NCI-H146 treated with DMSO at 0.1 percent for 48 hours (cell line): ENCODE data around the gene ARHGAP26.

Experiments
- DNase-seq: peaks from one replicate; lab custom pipeline; 2025; ENCODE audit not compliant: unreplicated experiment; lab: John Stamatoyannopoulos, UW

ARHGAP26 gene

DNA sequence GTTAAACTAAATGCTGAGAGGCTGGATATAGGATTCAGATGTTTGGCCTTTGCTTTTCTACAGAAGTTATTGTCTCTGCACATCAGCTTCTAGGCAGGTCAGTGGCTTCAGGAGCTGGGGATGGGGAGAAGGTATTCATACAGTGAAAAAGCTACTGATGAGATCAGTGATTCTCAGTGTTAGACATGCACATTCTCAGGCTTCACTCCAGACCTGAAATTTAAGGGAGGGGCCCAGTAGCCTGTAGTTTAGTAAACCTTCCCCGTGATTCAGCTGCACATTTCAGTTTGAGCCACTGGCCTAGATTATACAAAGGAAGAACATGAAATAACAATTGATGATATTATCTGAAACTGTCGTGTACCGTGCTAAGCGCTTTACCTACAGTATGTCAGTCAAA lies 127.2 kb downstream of the ARHGAP26 start:
- no peak for DNase-seq

DNA sequence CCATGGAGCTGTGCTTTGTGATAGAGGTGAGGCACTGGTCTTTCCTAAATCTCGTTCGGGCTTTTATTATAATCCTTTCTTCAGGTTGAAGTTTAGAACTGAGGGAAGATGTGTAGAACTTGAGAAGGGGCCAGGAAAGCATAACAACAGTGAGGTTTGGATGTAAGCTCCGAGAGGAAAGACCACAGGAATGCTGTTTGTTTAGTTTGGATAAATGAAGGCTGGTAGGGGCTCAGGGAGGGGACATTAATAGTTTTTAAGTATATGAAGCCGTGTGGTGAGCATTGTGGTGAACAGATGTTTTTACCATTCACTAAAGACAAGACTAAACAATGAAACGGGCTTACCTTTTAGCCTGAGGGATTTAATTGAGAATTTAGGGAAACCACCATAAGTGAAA lies 130.8 kb downstream of the ARHGAP26 start:
- DNase-seq: no peak

DNA sequence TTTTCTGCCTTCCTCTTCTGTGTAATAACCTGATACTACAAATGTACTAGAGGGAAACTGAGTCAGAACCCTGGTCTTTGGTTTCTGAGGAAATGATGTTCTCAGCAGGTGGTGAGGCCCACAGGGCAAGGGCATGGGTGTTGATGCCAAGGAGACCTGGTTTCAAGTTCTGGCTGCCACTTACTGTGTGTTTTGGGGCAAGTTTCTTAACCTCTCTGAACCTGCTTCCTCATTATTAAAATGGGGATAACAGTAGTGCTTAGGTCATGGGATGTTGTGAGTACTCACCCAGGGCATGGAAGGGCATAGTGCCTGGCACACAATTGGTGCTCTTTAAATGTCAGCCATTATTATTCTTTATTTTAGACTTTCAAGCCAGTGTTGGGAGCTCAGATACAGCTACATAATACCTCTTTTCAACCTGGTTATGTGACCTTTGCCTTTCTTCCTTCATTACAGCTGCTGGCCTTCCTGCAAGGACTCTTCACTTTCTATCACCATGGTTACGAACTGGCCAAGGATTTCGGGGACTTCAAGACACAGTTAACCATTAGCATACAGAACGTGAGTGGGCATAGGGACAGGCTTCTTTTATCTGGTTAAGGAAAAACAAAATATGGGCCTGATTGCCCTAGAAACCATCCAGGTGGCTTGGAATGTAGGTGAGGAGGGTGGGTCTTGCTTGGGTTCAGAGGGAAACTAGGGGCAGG lies 131.5 kb downstream of the ARHGAP26 start:
- DNase-seq: no peak

DNA sequence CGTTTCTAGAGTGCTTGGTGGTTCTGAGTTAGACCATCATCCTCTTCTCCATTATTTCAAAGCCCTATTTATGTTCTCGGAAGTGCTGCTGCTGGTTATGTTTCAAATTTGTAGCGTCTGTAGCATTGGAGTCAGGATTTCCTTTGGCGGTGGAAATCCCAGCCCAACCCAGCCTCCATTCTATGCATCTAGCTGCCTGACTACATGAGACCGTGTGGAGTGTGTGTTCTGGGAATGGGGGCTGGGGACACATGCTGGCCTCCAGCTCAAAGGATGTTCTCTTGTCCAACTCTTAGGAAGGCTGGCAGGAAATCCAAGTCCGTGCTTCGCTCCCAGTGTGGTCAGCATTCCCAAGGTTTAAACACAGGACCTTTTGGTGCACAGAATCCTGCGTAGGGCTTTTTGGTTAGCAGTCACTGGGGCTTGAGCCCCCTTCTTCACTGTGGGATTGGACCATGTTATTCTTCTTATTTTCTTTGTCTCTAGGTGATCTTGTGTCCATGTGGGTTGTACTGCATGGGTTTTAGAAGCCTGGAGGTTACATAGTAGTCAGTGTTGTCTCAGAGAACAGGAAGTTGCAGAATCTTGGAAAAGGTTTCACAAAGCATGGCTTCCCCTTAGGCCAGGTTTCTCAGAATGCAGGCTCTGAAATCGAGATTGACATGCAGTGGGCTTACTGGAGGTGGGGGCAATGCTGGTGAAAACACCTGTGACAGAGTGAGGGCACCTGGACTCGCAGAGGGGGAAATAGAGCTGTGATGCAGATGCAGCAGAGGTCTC lies 132.2 kb downstream of the ARHGAP26 start:
- no peak for DNase-seq

DNA sequence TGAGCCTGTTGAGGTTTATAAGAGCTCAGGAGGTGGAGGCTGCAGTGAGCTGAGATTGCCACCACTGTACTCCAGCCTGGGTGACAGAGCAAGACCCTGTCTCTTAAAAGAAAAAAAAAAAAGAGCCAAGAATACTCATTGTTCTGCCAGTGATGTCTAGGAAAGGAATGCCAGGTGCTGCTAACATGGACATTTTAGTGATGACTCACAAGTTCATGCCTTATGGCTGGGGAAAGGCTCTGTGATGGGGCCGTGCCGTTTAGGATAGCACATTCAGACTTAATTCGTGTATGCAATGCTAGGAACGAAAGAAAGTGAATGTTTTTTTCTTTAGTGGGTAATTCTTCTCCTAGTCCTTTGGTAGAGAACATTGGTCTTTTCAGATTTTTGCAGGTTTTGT lies 134.2 kb downstream of the ARHGAP26 start:
- DNase-seq: no peak

DNA sequence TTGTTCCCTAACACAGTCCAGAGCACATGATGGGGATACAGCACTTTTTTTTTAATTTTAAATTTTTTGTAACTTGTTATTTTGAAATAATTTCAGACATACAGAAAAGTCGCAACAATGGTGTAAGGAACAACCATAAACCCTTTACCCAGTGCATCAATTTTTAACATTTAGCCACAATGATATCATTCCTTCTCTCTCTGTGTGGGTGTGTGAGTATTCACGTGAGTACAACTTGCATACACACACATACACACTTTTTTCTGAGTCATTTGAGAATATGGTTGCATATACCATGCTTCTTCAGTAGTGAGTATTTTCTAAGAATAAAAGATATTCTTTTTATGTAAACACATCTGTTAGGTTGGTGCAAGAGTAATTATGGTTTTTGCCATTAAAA lies 135.2 kb downstream of the ARHGAP26 start:
- DNase-seq: no peak

DNA sequence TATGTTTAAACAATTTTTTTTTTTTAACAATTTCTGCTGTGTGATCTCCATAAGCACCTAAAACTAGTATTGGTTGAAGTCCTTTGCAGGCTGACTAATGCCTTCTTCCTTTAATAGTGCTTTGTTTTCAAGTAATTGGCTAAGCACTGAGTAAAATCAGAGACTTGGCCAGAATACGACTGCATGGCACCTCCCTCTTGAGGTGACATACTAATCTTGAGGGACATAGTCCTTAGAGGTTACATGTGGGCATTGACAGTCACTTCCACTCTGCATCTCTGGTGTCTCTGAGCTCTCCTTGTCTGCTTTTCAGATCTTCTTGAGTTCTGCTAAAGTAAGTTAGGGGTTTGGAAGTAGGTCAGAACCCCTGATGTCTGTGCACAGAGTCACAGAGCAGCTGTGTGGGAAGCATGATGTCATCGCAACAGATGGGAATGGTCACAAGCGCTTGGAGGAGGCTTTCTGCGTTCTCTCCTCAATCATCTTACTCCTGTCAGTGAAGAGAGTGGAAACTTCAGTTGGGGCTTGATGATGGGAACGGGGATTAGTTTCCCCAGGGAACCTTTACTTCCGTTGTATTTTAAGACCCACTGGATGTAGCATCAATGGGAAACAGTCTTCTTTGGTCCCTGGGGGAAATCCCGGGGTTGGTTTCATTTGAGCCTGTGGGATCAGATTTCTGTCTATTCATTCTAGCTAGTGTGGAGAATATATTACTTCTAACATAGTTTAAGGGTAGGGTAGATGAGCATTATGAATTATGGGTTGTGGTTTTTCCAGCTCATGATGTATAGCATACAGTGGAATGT lies 136.9 kb downstream of the ARHGAP26 start:
- no peak for DNase-seq

DNA sequence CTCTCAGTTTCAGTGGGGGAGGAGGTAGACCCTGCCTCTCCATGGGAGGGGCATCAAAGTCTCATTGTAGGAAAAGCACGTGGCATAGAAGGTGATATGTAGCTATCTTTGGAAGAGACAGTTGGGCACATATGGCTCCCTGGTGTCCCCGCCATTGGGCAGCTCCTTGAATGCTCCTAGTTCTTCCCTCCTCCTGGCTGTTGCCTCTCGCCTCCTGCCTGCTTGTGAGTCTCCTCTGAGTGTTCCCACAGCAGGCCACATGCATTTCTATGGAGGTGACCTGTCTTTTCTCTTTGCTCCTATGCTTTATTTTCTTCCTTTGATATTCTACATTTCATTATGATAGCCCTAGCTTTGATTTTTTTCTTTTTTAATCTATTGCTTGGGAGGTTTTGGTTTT lies 138.5 kb downstream of the ARHGAP26 start:
- DNase-seq: no peak

DNA sequence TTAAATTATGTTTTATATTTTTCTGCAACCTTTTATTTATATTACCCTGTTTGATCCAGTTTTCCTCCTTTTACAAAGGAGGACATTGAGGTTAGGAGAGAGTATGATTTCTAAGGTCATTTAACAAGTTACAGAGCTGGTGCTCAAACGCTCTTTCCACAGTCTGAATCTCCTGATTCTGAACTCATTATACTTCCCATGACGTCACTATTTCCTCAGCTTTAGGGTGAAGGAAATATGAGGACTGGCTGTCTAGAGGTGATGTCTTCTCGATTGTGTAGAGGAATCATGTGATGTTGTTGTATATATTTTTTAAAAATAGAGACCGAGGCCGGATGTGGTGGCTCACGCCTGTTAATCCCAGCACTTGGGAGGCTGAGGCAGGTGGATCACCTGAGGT lies 140.0 kb downstream of the ARHGAP26 start:
- no peak for DNase-seq

DNA sequence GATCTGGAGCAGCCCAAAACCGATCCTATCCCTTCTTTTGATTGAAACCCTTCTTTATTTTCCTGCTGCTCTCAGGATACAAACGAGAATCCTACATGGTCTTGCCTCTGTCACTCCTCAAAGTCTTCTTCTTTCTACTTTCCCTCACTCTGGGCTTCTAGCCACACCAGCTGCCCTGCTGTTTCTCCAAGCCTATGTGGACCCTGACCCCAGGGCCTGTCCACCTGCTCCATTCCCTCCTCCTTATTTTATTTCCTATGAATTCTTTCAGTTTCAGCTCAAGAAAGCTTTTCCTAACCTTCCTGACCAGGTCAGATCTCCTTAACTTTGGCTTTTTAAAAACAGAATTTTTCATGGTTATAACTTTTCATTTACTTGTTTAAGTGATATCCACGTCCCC lies 141.0 kb downstream of the ARHGAP26 start:
- DNase-seq: no peak

DNA sequence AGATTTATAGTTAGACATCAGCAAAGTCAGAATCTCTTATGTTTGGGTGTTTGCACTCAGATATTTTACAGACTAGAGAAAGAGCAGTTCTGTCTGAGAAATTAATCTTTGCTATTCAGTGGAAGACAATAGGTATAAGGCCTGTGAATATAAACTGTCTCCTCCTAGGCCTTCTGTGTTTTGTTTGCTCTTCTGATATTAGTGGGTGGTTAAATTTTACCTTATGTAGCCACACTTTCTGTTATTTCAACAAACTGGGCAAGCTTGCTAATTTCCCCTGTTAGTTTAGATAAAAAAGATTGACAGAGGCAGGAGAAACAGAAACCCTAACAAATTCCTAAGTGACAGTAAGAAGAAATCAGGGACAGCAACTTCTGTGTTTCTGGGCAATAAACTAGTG lies 141.6 kb downstream of the ARHGAP26 start:
- no peak for DNase-seq

DNA sequence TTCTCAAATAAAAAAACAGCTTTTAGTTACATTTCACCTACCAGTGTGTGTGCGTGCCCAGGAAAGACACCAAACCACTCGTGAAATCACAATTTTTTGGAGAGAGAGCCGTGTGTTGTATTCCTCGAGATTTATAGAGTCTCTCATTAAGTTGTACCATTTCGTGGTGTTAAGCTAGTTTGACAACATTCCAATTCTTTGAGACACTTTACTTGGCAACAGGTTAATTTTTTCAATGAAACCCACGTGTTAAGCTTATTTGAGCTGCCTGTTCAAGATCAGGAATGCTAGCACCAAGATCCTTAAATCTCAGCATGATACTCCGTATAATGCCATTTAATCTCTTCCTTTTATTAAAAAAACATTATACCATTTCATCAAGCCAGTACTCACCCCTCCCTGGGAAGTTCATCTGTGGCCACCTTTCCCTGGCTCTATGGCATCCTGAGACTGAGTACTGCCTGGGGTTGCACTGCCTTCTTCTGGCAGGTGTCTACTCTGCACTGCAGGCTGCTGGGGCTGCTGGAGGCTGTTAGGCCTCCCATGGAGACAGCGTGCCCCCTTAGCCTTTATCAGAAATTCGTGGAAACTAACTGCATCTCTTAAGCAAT lies 143.7 kb downstream of the ARHGAP26 start:
- no peak for DNase-seq

DNA sequence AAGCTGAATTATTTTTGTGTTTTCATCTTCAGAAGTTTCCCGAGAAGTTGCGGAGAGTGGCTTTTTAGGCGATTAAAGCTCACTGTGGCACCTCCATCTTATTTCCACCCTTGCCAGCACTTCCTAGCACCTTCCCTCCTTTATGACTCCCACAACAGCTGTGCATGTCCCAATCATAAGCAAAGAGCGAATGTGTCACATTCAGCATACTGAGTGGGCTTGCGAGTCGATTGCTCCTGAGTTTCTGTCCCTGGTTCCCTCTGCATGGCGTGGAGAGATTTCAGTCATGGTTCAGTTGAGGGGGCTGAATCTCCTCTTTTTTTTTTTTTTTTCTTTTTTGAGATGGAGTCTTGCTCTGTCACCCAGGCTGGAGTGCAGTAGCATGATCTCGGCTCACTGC lies 144.9 kb downstream of the ARHGAP26 start:
- DNase-seq: no peak

DNA sequence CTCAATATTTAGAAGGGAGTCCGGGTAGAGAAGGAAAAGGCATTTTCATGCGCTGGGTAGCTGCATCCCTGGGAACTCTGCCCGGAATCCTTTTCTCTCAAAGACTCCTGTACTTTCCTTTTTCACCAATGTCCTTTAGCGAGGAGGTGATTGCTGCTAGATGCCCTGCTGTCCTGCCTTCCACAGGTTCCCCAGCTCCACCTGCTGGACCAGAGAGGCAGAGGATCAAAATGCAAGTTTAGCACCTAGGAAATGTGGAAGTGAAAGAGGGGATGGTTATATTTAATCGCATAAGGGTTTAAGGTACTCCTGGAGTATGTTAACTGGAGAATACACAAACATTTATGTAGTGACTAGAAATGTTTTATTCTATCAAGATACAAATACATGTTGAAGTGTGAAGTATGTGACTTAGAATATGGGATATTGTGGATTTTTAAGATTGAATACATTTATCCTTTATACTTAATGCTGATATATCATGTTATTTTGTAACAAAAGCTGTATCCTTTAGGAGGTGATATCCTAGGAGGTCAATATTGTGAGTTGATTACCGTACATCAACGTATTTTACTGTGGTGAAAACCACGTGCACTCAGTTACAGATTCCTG lies 145.7 kb downstream of the ARHGAP26 start:
- DNase-seq: peak; percentile 12

DNA sequence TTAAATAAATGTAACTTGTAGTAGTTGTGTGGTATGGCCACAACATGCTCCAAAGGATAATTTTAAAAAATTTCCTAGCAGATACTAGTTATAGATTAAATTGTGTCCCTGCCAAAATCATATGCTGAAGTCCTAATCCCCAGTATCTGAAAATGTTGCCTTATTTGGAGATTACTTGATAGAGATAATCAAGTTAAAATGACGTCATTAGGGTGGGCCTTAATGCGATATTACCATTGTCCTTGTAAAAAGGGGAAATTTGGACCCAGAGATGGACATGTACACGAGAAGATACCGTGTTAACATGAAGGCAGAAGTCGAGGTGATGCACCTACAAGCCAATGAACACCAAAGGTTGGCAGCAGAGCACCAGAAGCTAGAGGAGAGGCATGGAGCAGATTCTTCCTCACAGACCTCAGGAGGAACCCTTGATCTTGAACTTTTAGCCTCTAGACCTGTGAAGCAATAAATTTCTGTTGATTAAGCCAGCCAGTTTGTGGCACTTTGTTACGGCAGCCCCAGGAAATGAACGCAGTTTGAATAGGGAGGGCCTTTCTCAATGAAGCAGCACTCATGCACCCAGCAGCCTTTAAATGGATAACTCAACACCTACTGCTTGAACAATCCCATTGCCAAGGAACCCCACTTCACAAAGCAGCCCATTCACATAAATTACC lies 148.9 kb downstream of the ARHGAP26 start:
- DNase-seq: no peak

DNA sequence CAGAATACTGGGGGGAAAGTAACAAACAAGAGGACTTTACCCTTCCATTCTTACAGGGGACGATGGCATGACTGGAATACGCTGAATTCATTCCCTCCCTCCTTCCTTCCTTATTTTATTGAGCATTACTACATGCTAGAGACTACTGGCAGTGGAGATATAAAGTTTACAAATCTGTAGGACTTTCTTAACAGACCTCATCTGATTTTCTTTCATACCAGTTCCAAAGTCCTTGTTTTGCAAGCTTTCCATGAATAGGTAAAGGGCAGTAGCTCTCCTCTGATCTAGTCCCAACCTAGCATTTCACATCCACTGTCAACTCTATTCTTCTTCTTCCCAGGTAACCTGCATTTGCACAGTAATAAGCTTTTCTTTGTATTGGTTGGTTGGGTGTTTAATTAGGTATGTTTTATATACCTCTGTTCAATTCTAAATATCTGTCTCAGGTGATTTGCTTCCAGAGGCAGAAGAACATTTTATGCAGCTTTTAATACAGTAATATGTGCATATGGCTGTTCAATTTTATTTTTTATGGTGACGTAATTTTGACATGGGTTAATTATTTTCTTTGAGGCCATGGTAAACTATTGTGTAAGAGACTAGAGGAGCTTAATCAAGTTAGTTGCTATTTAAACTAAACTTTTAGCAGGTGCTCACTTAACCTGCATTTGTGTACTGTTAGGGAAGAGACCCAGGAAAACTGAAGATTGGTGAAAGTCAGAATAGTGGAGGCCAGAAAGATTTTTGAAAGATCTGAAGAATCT lies 150.9 kb downstream of the ARHGAP26 start:
- no peak for DNase-seq

DNA sequence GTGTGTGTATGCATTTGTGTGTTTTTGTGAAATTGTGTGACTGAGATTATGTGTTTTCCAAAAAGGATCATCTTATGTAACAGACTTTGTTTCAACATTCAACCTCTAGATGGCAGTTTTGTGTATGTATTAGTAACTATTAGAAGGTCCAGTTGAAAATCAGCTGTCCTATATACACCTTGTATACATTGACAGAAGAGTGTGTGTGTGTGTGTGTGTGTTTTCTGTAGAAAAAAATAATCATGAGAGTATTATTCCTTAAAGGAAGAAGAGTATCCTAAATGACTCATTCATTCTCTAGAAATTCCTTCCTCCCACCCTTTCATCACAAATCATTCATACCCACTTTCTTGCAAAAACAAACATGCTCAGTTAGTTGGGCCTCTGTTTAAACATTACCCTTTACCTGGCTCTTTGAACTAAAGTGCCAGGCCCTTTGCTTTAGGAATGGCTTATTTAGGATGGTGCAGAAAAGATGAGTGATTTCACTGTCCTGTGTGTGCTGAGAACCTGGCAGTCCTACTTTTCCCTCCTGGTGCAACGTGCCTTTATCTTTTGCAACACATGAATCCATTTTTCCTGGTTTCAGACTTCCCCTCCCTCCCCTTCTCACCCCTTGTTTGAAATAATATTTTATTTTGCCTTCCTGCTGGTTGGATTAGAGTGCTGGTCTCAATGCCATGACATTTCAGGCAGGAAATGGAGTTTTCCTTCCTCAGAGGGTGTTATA lies 152.2 kb downstream of the ARHGAP26 start:
- DNase-seq: peak; percentile 2

DNA sequence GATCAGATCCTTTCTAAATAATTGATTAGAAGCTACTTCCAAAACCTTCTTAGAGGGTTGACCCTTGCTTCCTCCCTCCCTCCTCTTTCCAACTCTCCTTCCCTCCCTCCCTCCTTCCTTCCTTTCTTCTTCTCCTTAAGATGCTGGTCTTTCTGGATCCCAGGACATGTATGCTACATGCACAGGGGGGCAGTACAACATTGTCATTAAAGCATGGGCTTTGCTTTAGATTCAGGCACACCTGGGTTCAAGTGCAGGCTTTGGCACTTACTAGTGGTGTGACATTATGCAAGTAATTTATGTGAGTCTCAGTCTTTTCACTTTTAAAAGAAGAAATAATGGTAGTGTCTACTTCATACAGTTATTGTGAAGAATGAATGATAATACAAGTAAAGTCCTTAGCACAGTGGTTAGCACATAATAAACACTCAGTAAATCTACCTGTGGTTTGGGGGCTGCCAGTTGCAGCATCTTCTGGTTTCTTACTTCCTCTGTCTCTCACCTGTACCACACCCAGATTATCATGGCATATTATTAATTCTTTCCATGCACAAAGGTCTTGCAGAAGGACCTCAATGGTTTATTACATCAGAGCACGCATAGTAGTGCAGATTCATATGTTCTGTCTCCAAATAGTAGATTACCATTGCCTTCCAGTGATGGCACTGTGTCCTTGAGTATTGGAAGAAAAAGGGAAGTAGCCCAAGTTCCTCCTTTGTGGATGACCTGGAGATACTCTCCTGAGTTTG lies 154.1 kb downstream of the ARHGAP26 start:
- DNase-seq: no peak
